ENCODE results near the gene OR14I1.

Gene OR14I1

GRCh38 chr1:248702714-248703113, at the start of gene OR14I1:
Gene OR14I1, minus strand, starts transcription at chr1:248702766.
- DNase-seq: no peak

- no peak for DNase-seq
Observed at GRCh38 chr1:248751635-248752034, 49.1 kb upstream of the OR14I1 start.

DNA sequence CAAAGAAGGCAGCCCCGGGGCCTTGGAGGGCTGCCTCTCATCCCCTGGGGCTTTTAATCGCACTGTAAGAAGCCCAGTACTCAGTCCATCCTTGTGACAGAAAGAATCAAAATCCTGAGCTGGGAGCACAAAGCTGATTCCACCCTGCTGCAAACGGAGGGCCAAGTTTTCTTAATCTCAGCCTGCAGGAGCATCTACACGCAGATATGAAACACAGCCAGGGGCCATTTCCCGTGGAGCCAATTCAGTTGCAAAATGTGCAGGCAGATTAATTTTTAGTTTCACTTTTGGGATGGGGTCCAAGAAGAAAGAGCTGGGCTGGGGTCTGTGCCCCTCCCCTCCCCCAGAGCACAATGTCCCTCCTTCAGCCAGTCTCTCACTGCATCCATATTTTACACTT, 48.6 kb upstream of the OR14I1 start:
- DNase-seq: no peak

- DNase-seq: no peak
Observed at GRCh38 chr1:248750496-248750895, 47.9 kb upstream of the OR14I1 start.

DNA sequence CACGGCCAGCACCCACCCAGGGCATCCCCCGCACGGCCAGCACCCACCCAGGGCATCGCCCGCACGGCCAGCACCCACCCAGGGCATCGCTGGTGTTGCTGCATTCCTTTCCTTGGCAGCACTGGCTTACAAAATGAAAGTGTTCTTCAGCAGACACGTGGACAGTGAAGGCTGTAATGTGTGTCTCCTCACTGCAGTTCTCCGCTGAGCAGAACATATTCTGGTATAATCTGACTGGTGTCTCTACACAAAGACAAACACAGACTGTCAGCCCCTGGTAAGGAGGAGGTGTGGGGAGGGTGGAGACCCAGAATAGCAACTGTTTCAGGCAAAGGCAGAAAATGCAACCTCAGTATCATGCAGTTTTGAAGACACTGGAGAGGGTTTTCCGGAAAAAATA, 45.6 kb upstream of the OR14I1 start:
- DNase-seq: no peak

DNA sequence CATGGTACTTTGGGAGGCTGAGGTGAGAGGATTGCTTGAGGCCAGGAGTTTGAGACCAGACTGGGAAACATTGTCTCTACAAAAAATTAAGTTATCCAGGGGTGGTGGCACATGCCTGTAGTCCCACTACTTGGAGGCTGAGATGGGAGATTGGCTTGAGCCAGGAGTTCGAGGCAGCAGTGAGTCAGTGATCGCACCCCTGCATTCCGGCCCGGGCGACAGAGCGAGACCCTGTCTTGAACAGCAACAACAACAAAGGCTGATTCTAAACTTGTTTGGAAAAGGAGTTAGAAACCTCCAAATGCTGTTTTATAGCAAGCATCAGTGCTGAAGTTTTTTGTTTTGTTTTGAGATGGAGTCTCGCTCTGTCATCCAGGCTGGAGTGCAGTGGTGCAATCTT, 38.3 kb upstream of the OR14I1 start:
- DNase-seq: no peak

DNA sequence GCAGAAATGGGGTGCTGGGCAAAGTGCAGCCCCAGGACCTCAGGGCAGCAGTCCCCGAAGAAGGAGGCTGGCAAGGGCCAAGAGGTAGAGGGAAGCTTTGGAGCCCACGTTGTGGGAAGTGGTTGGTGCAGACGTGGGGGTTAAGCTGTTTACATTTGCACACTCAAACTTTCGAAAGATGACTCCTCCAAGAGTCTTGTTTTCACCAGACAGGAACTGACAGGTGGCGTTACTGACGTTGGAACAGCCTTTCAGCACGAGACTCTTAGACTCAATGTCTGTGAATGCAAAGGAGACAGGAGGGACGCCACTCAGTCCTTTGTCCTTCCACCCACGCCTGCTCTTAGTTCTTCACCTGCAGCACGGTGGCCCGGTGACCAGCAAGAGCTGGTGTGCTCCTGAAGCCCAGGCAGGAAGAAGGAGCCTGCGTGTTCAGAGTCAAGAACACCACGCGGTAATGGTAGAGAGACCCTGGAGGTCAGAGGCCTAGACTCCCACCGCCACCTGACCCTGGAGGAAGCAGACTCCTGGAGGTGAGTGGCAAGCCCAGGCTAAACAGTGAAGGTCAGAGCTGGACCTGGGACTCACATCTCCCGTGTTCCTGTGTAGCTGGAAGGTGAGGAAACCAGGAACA, 37.1 kb upstream of the OR14I1 start:
- no peak for DNase-seq

DNA sequence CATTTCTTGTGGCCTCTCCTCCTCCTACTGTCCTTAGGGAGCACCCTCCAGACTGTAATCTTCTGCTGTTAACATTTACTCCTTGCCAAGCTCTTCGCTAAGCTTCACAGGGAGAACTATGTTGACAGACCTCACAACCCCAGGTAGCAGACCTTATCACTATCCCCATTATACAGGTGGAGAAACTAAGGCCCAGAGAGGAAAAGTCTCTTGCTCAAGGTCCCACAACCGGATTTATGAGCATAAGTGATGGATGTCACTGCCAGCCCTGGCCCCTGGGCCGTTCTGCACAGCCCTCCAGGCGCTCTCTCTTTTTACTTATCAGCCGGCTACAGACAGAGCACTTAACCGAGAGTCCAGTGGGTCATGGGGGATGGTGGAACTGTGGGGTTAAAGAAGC, 34.9 kb upstream of the OR14I1 start:
- no peak for DNase-seq

GRCh38 chr1:248736977-248737376, 34.4 kb upstream of the OR14I1 start:
- DNase-seq: no peak

- DNase-seq: no peak
Observed at GRCh38 chr1:248733566-248733965, 31.0 kb upstream of the OR14I1 start.

DNA sequence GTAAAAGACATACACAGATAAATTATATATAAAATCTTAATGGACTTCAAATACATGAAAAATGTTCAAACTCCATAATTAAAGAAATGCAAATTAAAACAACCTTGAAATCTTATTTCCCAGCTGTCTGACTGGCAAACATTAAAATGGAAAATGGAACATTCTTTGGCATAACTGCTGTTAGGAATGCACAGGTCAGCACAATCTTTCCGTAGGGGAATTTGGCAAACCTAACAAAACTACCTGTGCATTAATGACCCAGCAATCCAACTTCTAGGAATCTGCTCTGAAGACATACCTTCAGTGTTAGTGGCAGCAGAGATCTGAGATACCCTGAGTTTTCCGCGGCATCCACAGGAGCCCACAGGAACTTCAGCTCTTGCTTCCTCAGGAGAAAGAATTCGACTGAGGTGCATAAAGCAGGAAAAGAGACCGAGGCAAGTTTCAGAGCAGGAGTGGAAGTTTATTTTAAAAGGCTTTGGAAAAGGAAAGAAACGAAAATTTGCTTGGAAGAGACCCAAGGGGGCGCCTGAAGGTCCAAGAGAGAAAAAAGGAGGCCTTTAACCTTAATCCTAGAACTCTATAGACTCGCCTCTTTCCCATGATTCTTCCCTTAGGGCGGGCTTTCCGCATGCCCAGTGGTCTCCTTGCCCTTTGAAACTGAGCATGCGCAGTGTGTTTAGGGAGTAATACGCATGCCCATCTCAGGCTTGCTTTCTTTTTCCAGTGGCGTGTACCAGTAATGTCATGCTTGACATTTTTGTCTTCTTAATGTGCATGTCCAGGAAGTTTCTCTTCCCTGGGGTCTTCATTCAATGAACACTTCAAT, 28.2 kb upstream of the OR14I1 start:
- peak; percentile 16 to 77 for DNase-seq

DNA sequence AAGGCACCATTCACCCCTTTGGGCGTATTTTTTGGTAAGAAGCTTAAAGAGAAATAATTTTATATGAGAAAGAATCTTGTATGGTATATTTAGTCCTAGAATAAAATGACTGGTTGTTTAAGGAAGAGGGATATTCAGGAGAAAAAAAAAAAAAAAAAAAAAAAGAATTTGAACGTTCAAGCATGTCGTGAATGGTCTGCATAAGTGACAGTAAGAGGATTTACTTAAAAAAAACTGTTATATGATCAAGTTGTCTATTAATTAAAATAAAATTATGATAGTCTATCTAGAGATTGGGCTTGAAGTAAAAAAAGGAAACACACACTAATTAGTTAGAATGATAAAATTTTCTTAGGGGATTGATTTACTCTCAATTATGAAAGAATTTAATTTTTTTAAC, 11.7 kb upstream of the OR14I1 start:
- DNase-seq: no peak

DNA sequence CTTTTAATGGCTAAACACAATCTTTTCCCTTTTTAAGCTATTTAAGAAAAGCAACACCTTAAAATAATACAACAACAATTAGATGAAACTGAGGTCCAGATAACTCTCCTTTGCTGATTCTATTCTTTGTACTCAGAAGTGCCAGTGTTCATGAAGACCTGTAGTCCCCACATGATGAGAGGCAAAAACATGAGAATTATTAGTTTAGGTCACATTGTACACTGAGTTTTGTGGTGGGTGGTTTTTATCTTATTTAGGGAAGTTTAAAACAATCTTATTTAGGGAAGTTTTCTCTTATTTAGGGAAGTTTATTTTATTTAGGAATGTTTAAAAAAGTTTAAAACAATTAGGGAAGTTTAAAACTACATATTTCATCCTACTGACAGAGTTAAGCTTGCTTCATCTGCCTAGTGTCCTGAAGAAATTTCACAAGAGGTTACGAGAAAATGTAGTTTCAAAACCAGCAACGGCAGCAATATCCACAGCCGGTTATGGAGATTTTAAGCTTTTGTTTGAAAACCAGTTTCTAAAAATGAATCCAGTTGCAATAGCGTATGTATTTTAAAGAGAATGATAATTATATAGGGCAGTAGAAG, 7.8 kb upstream of the OR14I1 start:
- no peak for DNase-seq

- DNase-seq: no peak
Observed at GRCh38 chr1:248704606-248705005, 2.0 kb upstream of the OR14I1 start.

DNA sequence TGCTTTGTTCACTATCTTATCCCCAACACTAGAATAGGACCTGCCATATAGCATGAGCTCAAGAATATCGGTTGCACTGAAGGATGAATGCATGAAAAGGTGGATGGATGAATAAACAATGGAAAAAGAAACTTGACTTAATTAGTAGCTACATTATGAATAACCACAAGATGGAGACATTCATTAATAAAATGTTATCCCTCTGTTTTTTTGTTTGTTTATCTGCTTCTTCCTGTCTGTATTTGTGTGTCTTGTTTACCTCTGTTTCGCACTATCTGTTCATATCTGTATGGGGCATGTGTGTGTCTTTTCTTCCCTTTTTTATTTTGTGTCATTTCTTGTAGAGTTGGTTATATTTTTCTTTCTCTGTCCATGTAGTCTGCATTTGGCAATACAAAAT, 1.1 kb upstream of the OR14I1 start:
- DNase-seq: no peak

DNA sequence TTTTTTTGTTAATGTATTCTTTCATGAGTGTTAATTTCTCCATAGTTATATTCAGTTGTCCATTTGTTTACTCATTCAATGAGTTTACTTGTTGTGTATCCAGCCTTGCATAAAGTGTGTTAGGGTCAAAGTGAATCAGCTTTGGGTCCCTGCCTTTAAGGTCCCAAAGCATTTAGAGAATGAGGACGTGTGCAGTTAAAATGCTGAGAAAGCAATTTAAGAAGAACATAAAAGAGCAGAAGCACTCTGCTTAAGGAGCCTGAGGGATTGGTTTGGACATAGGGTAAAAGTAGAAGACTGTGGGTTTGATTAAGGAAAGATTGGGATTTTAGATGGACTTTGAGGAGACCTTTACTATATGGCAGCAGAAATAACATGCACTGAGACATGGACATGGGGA, 3.5 kb downstream of the OR14I1 start:
- DNase-seq: no peak

GRCh38 chr1:248697907-248698306, 4.7 kb downstream of the OR14I1 start:
- no peak for DNase-seq

DNA sequence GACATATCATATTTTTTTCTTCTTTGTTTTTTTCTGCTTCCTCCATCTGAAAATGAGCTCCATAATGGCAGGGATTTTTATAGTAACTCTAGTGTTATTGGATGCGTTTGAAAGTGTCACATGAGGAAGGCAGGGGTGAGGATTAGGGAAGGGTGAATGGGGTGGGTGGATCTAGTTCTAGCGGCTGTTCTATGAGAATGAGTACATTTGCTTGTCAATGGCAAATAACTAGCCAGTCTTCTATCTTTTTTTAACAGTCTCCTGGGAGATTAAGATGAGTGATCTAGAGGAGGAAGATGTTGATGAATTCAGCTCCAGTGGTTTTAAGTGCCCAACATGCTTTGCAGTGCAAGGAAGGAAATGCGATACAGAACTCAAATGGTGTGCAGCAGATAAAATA, 5.8 kb downstream of the OR14I1 start:
- DNase-seq: no peak

- peak in 1 of 2 experiments; percentile 4 for DNase-seq
Observed at GRCh38 chr1:248696261-248696660, 6.3 kb downstream of the OR14I1 start.

- no peak for DNase-seq
Observed at GRCh38 chr1:248695451-248696132, 7.0 kb downstream of the OR14I1 start.

- DNase-seq: no peak
Observed at GRCh38 chr1:248691567-248692155, 10.9 kb downstream of the OR14I1 start.

DNA sequence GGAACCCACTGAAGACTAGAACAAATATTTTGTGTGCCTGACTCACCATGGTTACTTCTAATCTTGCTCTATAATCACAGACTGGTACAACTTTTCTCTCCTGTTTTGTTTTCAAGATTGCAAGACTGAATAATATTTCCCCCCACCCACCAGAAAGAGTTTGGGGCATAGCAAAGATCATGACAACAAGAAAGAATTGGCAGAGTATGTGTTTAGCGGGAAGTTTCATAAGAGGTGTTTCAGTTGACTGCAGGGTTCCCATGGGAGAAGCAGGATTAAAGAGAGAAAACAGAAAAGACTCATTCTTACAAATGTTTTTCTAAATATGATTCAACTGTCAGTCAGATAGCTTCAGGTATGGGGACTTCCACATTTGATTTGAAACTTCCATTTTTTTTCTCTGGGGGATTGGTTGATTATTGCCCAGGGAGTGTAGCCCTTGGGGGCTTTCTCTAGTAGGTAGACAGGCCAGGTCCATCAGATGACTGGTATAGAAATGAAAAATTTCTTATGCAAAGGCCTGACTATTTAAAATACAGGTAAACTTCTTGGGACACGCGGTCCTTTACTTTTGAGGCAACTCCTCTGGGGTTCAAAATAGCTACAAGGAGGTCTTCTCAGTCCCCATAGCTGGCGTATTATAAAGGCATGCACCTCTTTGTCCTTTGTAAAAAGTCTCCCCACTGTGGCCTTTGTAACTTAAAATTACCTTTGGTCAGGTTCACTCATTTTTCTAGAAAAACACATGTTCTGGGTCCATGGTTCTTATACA, 13.9 kb downstream of the OR14I1 start:
- no peak for DNase-seq

Data from NCI-H446 (cell line).